ENCODE measurements around the gene TLR9. TPM values are rescaled to one million over a fixed set of nuclear protein-coding genes. Genes with fewer than 3 reads are reported as not detected.
A peak's percentile ranks its signal among the peaks of the same experiment; 100 is the strongest.

TLR9 gene
- total and polyA plus RNA-seq, 12 donors: 0.06 to 0.46 (median 0.28) TPM; not detected in 3

DNA sequence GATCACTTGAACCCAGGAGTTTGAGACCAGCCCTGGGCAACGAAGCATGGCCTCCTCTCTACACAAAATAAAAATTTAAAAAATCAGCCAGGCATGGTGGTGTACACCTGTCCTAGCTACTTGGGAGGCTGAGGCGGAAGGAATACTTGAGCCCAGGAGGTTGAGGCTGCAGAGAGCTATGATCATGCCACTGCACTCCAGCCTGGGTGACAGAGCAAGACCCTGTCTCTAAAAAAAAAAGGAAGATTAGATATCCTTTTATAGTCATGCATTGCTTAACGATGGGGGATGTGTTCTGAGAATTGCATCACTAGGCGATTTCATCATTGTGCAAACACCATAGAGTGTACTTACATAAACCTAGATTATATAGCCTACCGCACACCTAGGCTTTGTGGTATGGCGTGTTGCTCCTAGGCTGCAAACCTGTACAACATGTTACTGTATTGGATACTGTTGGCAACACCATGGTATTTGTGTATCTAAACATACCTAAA, 14.8 kb downstream of the TLR9 start:
- no peak for DNase-seq
- Histone ChIP-seq H3K27me3 (no peaks in the 10 kb centered on the region), H3K9me3 (no peaks in the 10 kb centered on the region), H3K4me1 (peaks cover 0 to 15% (median 3%) of the 10 kb centered on the region in 9 donors), H3K4me3 (no peak overlapping the region), H3K27ac (peak overlapping the region in 2 of 10 donors; percentile 17 to 22), H3K36me3 (peaks cover 5 to 100% (median 92%) of the 10 kb centered on the region in 9 donors)
- WGBS, 2 donors: 79 to 82% methylated on average over 6 of the region's 6 CpGs
- peak in 2 of 8 donors; percentile 23 to 27 for ATAC-seq
- TF ChIP-seq, protein P1, sequence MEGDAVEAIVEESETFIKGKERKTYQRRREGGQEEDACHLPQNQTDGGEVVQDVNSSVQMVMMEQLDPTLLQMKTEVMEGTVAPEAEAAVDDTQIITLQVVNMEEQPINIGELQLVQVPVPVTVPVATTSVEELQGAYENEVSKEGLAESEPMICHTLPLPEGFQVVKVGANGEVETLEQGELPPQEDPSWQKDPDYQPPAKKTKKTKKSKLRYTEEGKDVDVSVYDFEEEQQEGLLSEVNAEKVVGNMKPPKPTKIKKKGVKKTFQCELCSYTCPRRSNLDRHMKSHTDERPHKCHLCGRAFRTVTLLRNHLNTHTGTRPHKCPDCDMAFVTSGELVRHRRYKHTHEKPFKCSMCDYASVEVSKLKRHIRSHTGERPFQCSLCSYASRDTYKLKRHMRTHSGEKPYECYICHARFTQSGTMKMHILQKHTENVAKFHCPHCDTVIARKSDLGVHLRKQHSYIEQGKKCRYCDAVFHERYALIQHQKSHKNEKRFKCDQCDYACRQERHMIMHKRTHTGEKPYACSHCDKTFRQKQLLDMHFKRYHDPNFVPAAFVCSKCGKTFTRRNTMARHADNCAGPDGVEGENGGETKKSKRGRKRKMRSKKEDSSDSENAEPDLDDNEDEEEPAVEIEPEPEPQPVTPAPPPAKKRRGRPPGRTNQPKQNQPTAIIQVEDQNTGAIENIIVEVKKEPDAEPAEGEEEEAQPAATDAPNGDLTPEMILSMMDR (IDR thresholded peaks at IDR 0.05): no peak
- intact Hi-C loops (cut with DNase I): loop anchor here in 4 of 10 donors (10.0 kb wide), 2 partner anchors 56 to 206 kb away; partner anchors contain the start of gene POC1A (in 1 of the 4)

DNA sequence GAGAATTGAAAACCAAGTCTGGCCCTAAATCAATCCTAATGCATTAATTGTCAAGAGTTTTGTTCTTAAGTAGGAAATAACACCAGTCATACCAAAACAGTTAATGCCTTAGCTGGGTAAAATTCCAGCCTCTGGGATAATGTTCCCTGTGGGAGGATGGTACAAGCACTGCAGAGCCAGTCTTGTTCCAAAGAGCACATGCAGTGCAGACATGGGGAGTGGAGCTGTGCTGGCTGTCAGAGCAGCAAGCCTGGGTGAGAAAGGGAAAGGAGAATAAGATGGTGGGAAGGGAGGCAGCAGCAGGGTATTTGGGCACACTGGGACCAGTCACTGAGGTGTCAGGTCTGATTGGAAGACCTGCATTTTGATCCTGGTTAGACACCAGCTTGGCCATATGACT, 15.4 kb downstream of the TLR9 start:
- peak overlapping the region in 1 of 10 donors; percentile 22 for H3K27ac ChIP-seq
- intact Hi-C loops (cut with DNase I): loop anchor here in 4 of 10 donors (10.0 kb wide), 2 partner anchors 55 to 205 kb away; partner anchors contain the start of gene POC1A (in 1 of the 4)
- no peaks in the 10 kb centered on the region for H3K27me3 ChIP-seq
- H3K9me3 ChIP-seq: no peaks in the 10 kb centered on the region
- DNase-seq (no peak), ATAC-seq (no peak)
- peaks cover 5 to 100% (median 97%) of the 10 kb centered on the region in 9 donors for H3K36me3 ChIP-seq
- peaks cover 0 to 15% (median 0%) of the 10 kb centered on the region in 9 donors for H3K4me1 ChIP-seq
- TF ChIP-seq, protein P1 (IDR thresholded peaks at IDR 0.05): no peak
- H3K4me3 ChIP-seq: no peak overlapping the region

GRCh38 chr3:52208556-52208955, 16.9 kb downstream of the TLR9 start:
- no peak overlapping the region for H3K27ac ChIP-seq
- no peak for ATAC-seq
- H3K36me3 ChIP-seq: peaks cover 5 to 100% (median 100%) of the 10 kb centered on the region in 9 donors
- H3K4me1 ChIP-seq: peaks cover 0 to 20% (median 0%) of the 10 kb centered on the region in 9 donors
- H3K9me3 ChIP-seq: no peaks in the 10 kb centered on the region
- no peak for DNase-seq
- intact Hi-C loops (cut with DNase I): loop anchor here in 1 of 10 donors (10.0 kb wide), 1 partner anchor 54 kb away; the partner anchor contains the start of gene POC1A
- H3K4me3 ChIP-seq: no peak overlapping the region
- 92 to 94% methylated on average over 4 of the region's 4 CpGs for WGBS, 2 donors
- H3K27me3 ChIP-seq: no peaks in the 10 kb centered on the region
- TF ChIP-seq, protein P1 (IDR thresholded peaks at IDR 0.05): no peak

GRCh38 chr3:52205727-52206372, 19.6 kb downstream of the TLR9 start:
- WGBS, 2 donors: 81 to 84% methylated on average over 6 of the region's 6 CpGs
- ATAC-seq (no peak), DNase-seq (no peak)
- peaks cover 5 to 100% (median 92%) of the 10 kb centered on the region in 9 donors for H3K36me3 ChIP-seq
- H3K4me1 ChIP-seq: peaks cover 3 to 46% (median 23%) of the 10 kb centered on the region in 9 donors
- H3K4me3 ChIP-seq: no peak overlapping the region
- H3K27me3 ChIP-seq: no peaks in the 10 kb centered on the region
- TF ChIP-seq, protein P1 (IDR thresholded peaks at IDR 0.05): no peak
- no peak overlapping the region for H3K27ac ChIP-seq
- H3K9me3 ChIP-seq: no peaks in the 10 kb centered on the region
- intact Hi-C loops (cut with DNase I): loop anchor here in 1 of 10 donors (10.0 kb wide), 1 partner anchor 51 kb away; the partner anchor contains the start of gene POC1A
